ENCODE results near the gene ITGA3.

DNA sequence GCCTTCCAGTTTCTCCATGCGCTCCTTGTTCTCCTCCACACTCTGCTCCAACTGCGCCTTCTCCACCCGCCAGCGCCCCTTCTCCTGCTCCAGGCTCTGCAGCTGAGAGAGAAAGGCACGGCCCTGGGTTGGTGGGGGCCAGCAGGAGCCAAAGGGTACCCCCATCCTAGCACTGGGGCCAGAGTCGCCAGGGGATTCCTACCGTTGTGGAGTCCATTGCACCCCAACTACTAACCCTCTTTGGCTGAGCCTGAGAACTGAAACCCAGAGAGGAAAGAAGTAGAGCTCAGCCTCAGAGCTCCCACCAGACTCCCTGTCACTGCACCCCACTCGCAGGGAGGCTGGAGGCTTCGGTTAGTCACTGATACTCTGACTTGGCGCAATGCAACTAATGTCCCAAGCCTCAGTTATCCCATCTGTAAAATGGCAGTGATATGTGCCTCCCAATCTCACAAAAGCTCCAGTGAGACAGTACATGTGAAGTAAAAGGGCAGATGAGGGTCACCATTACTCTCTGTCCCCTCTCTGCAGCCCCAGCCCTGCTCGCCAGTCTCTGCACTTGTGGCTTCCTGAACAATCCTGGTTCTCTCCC, 80.3 kb downstream of the ITGA3 start:
- TF ChIP-seq, protein P1, sequence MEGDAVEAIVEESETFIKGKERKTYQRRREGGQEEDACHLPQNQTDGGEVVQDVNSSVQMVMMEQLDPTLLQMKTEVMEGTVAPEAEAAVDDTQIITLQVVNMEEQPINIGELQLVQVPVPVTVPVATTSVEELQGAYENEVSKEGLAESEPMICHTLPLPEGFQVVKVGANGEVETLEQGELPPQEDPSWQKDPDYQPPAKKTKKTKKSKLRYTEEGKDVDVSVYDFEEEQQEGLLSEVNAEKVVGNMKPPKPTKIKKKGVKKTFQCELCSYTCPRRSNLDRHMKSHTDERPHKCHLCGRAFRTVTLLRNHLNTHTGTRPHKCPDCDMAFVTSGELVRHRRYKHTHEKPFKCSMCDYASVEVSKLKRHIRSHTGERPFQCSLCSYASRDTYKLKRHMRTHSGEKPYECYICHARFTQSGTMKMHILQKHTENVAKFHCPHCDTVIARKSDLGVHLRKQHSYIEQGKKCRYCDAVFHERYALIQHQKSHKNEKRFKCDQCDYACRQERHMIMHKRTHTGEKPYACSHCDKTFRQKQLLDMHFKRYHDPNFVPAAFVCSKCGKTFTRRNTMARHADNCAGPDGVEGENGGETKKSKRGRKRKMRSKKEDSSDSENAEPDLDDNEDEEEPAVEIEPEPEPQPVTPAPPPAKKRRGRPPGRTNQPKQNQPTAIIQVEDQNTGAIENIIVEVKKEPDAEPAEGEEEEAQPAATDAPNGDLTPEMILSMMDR (IDR thresholded peaks at IDR 0.05), result no peak
- TF ChIP-seq POLR2AphosphoS5 (IDR thresholded peaks at IDR 0.05), result no peak
- no peak for TF ChIP-seq EP300 (IDR thresholded peaks at IDR 0.05)

Data from upper lobe of left lung (tissue), 4 donors.